ENCODE results near the gene AKAP13.

DNA sequence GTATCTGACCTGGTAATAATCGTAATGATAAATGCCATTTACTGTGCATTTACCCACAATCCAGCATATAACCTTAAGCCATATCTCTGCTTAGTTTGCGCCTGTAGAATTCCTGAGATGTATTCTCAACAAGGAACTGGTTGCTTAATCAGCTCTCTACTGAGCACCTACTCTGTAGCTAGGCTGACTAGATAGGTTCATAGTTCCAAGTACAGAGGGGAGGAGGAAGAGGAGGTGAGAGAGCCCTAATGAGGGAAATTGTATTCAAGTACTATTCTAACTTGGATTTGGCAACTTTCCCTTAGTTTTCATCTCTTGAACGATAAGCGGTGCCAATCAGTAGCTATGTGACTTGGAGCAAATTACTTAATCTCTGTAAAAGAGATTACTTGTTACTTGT, 5.6 kb upstream of the AKAP13 start:
- TF ChIP-seq CHD1 (IDR thresholded peaks at IDR 0.05; ENCODE audit: low read depth, low read length) (no peak), SIN3A (conservative IDR thresholded peaks at IDR 0.05 in 1 of 2, IDR thresholded peaks at IDR 0.05 in 1 of 2; ENCODE audit: low read depth in 1 of 2, low read length in 2 of 2) (no peak), RFX5 (IDR thresholded peaks at IDR 0.05; ENCODE audit: borderline replicate concordance, low read depth, low read length) (no peak), POLR2AphosphoS5 (IDR thresholded peaks at IDR 0.05; ENCODE audit: low read depth, low read length) (no peak), GABPA (IDR thresholded peaks at IDR 0.05; ENCODE audit: borderline replicate concordance, insufficient read depth, low read length) (no peak), SP1 (IDR thresholded peaks at IDR 0.05; ENCODE audit: low read depth, low read length) (no peak), CBX5 (IDR thresholded peaks at IDR 0.05; ENCODE audit: low read depth, low read length) (no peak), POLR2A (IDR thresholded peaks at IDR 0.05; ENCODE audit: control extremely low read depth in 1 of 2, low read depth in 2 of 2, low read length in 2 of 2) (no peak), TEAD4 (IDR thresholded peaks at IDR 0.05; ENCODE audit: low read depth, low read length) (no peak), GTF2F1 (IDR thresholded peaks at IDR 0.05; ENCODE audit: borderline replicate concordance, low read depth, low read length) (no peak)
- TF ChIP-seq, protein P1, sequence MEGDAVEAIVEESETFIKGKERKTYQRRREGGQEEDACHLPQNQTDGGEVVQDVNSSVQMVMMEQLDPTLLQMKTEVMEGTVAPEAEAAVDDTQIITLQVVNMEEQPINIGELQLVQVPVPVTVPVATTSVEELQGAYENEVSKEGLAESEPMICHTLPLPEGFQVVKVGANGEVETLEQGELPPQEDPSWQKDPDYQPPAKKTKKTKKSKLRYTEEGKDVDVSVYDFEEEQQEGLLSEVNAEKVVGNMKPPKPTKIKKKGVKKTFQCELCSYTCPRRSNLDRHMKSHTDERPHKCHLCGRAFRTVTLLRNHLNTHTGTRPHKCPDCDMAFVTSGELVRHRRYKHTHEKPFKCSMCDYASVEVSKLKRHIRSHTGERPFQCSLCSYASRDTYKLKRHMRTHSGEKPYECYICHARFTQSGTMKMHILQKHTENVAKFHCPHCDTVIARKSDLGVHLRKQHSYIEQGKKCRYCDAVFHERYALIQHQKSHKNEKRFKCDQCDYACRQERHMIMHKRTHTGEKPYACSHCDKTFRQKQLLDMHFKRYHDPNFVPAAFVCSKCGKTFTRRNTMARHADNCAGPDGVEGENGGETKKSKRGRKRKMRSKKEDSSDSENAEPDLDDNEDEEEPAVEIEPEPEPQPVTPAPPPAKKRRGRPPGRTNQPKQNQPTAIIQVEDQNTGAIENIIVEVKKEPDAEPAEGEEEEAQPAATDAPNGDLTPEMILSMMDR (IDR thresholded peaks at IDR 0.05; ENCODE audit: control extremely low read depth in 1 of 3, insufficient read depth in 1 of 3, low read depth in 1 of 3, low read length in 3 of 3) = no peak
- TF ChIP-seq, protein P2, sequence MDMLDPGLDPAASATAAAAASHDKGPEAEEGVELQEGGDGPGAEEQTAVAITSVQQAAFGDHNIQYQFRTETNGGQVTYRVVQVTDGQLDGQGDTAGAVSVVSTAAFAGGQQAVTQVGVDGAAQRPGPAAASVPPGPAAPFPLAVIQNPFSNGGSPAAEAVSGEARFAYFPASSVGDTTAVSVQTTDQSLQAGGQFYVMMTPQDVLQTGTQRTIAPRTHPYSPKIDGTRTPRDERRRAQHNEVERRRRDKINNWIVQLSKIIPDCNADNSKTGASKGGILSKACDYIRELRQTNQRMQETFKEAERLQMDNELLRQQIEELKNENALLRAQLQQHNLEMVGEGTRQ (IDR thresholded peaks at IDR 0.05; ENCODE audit: low read length) = no peak
- TF ChIP-seq, protein P3, sequence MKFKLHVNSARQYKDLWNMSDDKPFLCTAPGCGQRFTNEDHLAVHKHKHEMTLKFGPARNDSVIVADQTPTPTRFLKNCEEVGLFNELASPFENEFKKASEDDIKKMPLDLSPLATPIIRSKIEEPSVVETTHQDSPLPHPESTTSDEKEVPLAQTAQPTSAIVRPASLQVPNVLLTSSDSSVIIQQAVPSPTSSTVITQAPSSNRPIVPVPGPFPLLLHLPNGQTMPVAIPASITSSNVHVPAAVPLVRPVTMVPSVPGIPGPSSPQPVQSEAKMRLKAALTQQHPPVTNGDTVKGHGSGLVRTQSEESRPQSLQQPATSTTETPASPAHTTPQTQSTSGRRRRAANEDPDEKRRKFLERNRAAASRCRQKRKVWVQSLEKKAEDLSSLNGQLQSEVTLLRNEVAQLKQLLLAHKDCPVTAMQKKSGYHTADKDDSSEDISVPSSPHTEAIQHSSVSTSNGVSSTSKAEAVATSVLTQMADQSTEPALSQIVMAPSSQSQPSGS (IDR thresholded peaks at IDR 0.05; ENCODE audit: low read length) = no peak

Data from H1 (cell line).